Lung (tissue), 16 donors: ENCODE results near the gene UBQLNL. TPM values are rescaled to one million over a fixed set of nuclear protein-coding genes. Genes with fewer than 3 reads are reported as not detected.

ENCODE experiments used
- ATAC-seq: fragments of 200-7000 bp; cut with Tn5 transposase; one replicate; pipeline ENCODE4 v1.9.1; 2020; ENCODE audit warnings: moderate number of reproducible peaks; ENCODE audit not compliant: insufficient read depth, low FRiP score
- DNase-seq, 3 donors: peaks; one replicate each; pipeline ENCODE4 v3.0.0-alpha.2; 2013 to 2017
- H3K27ac ChIP-seq, 2 donors: one replicate each; pipeline ENCODE4 v1.5.1; 2013; ENCODE audit warnings: mild to moderate bottlenecking in 2 of 2, moderate library complexity in 2 of 2, control low read depth in 1 of 2, inconsistent platforms in 1 of 2, low read depth in 1 of 2, low read length in 1 of 2
- H3K27me3 ChIP-seq, 3 donors: one replicate each; pipeline ENCODE4 v1.5.1; 2013; ENCODE audit warnings: low read length in 2 of 3; ENCODE audit not compliant: control insufficient read depth in 3 of 3, insufficient read depth in 3 of 3
- H3K36me3 ChIP-seq, 4 donors: one replicate each; pipeline ENCODE4 v1.5.1; 2013; ENCODE audit warnings: low read length in 4 of 4, mild to moderate bottlenecking in 1 of 4, moderate library complexity in 1 of 4; ENCODE audit not compliant: control insufficient read depth in 4 of 4, insufficient read depth in 4 of 4
- H3K4me1 ChIP-seq, 5 donors: one replicate each; pipeline ENCODE4 v1.5.1; 2013; ENCODE audit warnings: low read length in 5 of 5, mild to moderate bottlenecking in 2 of 5, moderate library complexity in 1 of 5; ENCODE audit not compliant: control insufficient read depth in 5 of 5, insufficient read depth in 5 of 5
- H3K4me3 ChIP-seq: one replicate; pipeline ENCODE4 v1.5.1; 2013; ENCODE audit warnings: mild to moderate bottlenecking, control low read depth, moderate library complexity
- H3K9ac ChIP-seq, 2 donors: one replicate each; pipeline ENCODE4 v1.5.1; 2013; ENCODE audit warnings: low read length in 2 of 2, control low read depth in 1 of 2; ENCODE audit not compliant: insufficient read depth in 1 of 2
- H3K9me3 ChIP-seq, 4 donors: one replicate each; pipeline ENCODE4 v1.5.1; 2013; ENCODE audit warnings: low read length in 3 of 4, mild to moderate bottlenecking in 1 of 4, moderate library complexity in 1 of 4; ENCODE audit not compliant: control insufficient read depth in 4 of 4, insufficient read depth in 3 of 4
- WGBS, 2 donors: extraction: QIAGEN DNeasy Blood & Tissue Kit; methylation state at CpG; one replicate each; pipeline ENCODE4 v1.1.7; 2013; 5-methylcytosine and 5-hydroxymethylcytosine counted together
- long read RNA-seq, 5 donors: transcript quantifications; one replicate each; lab custom pipeline, GENCODE V29; 2026
- polyA plus RNA-seq, 2 donors: library from polyadenylated mRNA; stranded (reverse); fragments of 200-250 nt; gene quantifications; one replicate each; pipeline ENCODE4 v1.2.1, GENCODE V29; 2013
- total RNA-seq, 2 donors: library from RNA; depleted of rRNA in 1 of 2; stranded (reverse); fragments of >200 nt in 1 of 2; gene quantifications; one replicate each; pipeline ENCODE4 v1.2.1, GENCODE V29; 2014 to 2021
- TF ChIP-seq, protein P1 (sequence below): IDR thresholded peaks from 2 replicates; pipeline ENCODE4 v1.5.1; 2012; ENCODE audit warnings: mild to moderate bottlenecking; ENCODE audit errors: control extremely low read depth, extremely low read depth
- donor health status: control.
- donor health status: control.
- donor health status: Bipolar disorder and iron deficiency.
- donor health status: healthy.
- donor health status: DM: yes; HTN: yes; CAD: no.

Gene UBQLNL
- under 1 TPM; 0.74 to 0.85 TPM for total RNA-seq
- under 1 TPM; 0.16 to 0.39 TPM for polyA plus RNA-seq
- long read RNA-seq, donor 1, partial matches to known transcripts, result 0 of 4 reads
- long read RNA-seq, donor 1, other reads (novel, unspliced or antisense), result 0 of 4 reads
- long read RNA-seq, donor 2, partial matches to known transcripts, result 0 of 1 reads
- long read RNA-seq, donor 2, other reads (novel, unspliced or antisense), result 0 of 1 reads
- long read RNA-seq, donor 3, partial matches to known transcripts, result 0 of 2 reads
- long read RNA-seq, donor 3, other reads (novel, unspliced or antisense), result 0 of 2 reads
- long read RNA-seq, donor 4, result 0 reads
- long read RNA-seq, donor 5, partial matches to known transcripts, result 0 of 2 reads
- long read RNA-seq, donor 5, other reads (novel, unspliced or antisense), result 0 of 2 reads

DNA sequence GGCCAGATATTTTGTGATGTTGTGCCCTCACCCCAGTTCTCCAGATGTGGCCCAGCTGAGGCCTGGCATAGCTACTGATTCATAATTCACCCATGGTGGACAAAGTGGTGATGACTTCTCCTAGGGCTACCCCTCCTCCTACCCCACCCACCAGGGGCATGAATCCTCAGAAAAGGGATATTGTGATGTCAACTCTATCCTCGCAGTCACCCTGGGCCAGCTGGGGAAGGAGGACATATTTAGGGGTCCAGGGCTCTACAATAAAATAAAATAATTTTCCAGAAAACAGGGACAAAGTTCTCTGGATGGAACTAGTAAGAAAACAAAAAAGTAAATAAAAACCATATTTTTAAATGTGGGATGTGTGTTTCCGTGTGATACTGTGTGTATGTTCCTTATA is at the start of gene UBQLNL:
Gene UBQLNL (minus strand): TSS at position 101 of the 400 bp plus-strand sequence. CDS start 258 bp downstream, outside the sequence.
- no peaks in the 10 kb centered on the region for H3K36me3 ChIP-seq
- peaks cover 0 to 3% (median 0%) of the 10 kb centered on the region in 4 donors for H3K9me3 ChIP-seq
- no peaks in the 10 kb centered on the region for H3K27me3 ChIP-seq
- H3K9ac ChIP-seq, result no peak within 1 kb of the TSS
- H3K4me3 ChIP-seq, result no peak within 1 kb of the TSS
- TF ChIP-seq, protein P1, sequence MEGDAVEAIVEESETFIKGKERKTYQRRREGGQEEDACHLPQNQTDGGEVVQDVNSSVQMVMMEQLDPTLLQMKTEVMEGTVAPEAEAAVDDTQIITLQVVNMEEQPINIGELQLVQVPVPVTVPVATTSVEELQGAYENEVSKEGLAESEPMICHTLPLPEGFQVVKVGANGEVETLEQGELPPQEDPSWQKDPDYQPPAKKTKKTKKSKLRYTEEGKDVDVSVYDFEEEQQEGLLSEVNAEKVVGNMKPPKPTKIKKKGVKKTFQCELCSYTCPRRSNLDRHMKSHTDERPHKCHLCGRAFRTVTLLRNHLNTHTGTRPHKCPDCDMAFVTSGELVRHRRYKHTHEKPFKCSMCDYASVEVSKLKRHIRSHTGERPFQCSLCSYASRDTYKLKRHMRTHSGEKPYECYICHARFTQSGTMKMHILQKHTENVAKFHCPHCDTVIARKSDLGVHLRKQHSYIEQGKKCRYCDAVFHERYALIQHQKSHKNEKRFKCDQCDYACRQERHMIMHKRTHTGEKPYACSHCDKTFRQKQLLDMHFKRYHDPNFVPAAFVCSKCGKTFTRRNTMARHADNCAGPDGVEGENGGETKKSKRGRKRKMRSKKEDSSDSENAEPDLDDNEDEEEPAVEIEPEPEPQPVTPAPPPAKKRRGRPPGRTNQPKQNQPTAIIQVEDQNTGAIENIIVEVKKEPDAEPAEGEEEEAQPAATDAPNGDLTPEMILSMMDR, result no peak
- ATAC-seq, result no peak
- no peak within 1 kb of the TSS for H3K27ac ChIP-seq
- no peaks in the 10 kb centered on the region for H3K4me1 ChIP-seq
- WGBS, 2 donors, result 95 to 99% methylated on average over 2 of the region's 2 CpGs
- no peak for DNase-seq

DNA sequence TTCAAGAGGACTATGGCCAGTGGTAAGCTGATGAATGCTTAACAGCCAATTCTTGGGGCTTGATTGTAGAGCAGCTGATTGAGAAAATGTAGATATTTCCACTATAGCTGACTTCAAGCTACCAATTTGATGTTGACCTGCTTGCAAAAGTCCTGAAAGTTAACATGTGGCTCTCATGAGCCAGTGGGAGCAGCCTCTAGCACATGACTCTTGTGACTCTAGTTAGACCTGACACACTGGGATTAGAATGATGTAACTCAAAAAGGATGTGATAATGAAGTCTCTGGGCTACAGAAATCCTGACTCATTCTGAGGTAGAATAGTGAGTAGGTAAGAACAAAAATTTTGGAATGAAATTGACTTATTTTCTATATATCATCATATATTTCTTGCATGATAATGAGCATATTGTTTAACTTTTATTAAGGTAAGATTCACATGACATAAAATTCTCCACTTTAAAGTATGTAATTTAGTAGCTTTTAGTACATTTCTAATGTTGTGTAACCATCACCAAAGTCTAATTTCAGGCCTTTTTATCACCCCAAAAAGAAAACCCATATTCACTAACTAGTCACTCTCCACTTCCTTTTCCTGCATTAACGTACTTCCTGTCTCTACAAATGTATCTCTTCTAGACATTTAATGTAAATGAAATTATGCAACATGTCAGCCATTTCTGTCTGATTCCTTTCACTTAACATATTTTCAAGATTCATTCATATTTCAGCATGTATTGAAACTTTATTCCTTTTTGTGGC is 47.9 kb upstream of the UBQLNL start:
- Histone ChIP-seq H3K9me3 (no peaks in the 10 kb centered on the region), H3K4me3 (no peak overlapping the region), H3K36me3 (no peaks in the 10 kb centered on the region), H3K27ac (no peak overlapping the region), H3K4me1 (no peaks in the 10 kb centered on the region), H3K9ac (no peak overlapping the region), H3K27me3 (no peaks in the 10 kb centered on the region)
- TF ChIP-seq, protein P1, result no peak
- no peak for ATAC-seq
- no peak for DNase-seq
- WGBS, 2 donors, result 43% methylated on average over 1 of the region's 1 CpG

- Histone ChIP-seq H3K4me3 (no peak overlapping the region), H3K9me3 (no peaks in the 10 kb centered on the region), H3K9ac (no peak overlapping the region), H3K27me3 (no peaks in the 10 kb centered on the region), H3K4me1 (no peaks in the 10 kb centered on the region), H3K27ac (no peak overlapping the region), H3K36me3 (no peaks in the 10 kb centered on the region)
- TF ChIP-seq, protein P1, result no peak
- ATAC-seq (no peak), DNase-seq (no peak)
- 32 to 63% methylated on average over 3 of the region's 3 CpGs for WGBS, 2 donors
These were observed 41.3 kb upstream of the UBQLNL start for GRCh38 chr11:5557751-5558150.
